Ascending aorta (tissue), 2 donors: ENCODE results near the gene KCNQ2. TPM values are rescaled to one million over a fixed set of nuclear protein-coding genes. Genes with fewer than 3 reads are reported as not detected.
"Not testable (repeated sequence)": the region's sequence is repeated elsewhere in the genome, so short reads cannot be mapped to it uniquely, and the experiment has no call there.

Source experiments
- DNase-seq, 2 donors: peaks; one replicate each; pipeline ENCODE4 v3.0.0-alpha.2; 2019; ENCODE audit warnings: low spot score in 2 of 2
- H3K27ac ChIP-seq, 2 donors: fragments of 200-600 bp; sonication (generic); one replicate each; pipeline ENCODE4 v1.5.1; 2016 to 2017; ENCODE audit warnings: mild to moderate bottlenecking in 1 of 2
- H3K27me3 ChIP-seq: fragments of 200-600 bp; sonication (generic); one replicate; pipeline ENCODE4 v1.5.1; 2017
- H3K36me3 ChIP-seq, 2 donors: fragments of 200-600 bp; sonication (generic); one replicate each; pipeline ENCODE4 v1.5.1; 2016
- H3K4me1 ChIP-seq, 2 donors: fragments of 200-600 bp; sonication (generic); one replicate each; pipeline ENCODE4 v1.5.1; 2016 to 2017; ENCODE audit warnings: mild to moderate bottlenecking in 1 of 2
- H3K4me3 ChIP-seq, 2 donors: fragments of 200-600 bp; sonication (generic); one replicate each; pipeline ENCODE4 v1.5.1; 2016 to 2017; ENCODE audit warnings: mild to moderate bottlenecking in 1 of 2
- H3K9me3 ChIP-seq, 2 donors: fragments of 200-600 bp; sonication (generic); one replicate each; pipeline ENCODE4 v1.5.1; 2016
- CTCF ChIP-seq, 3 experiments: fragments of 200-600 bp in 2 of 3; fragments of 450-650 bp in 1 of 3; sonication (generic) in 2 of 3; IDR thresholded peaks; one replicate each; pipeline ENCODE4 v1.5.1; 2016 to 2019; ENCODE audit warnings: antibody characterized with exemption in 3 of 3, mild to moderate bottlenecking in 1 of 3, moderate library complexity in 1 of 3
- intact Hi-C: fragments of 100-400 bp; cut with DNase I; formaldehyde crosslinking; loops from one replicate; pipeline ENCODE4 v1.15.1; 2023
- total RNA-seq: library from RNA; depleted of rRNA; stranded (reverse); fragments of >200 nt; gene quantifications from one replicate; pipeline ENCODE4 v1.1.0, GENCODE V29; 2016

KCNQ2 gene
- total RNA-seq, 1 donor from 2014 or later: not detected

- Histone ChIP-seq H3K9me3 (no peaks in the 10 kb centered on the region), H3K27ac (peak overlapping the region; percentile 83 to 90), H3K4me1 (peaks cover 16 to 18% of the 10 kb centered on the region in 2 donors), H3K27me3 (no peaks in the 10 kb centered on the region), H3K4me3 (peak overlapping the region; percentile 80 to 97), H3K36me3 (peaks cover 0 to 17% of the 10 kb centered on the region in 2 donors)
- TF ChIP-seq CTCF (IDR thresholded peaks at IDR 0.05): peak in 2 of 3 experiments; percentile 23 to 47
- peak in 1 of 2 donors; percentile 80 for DNase-seq
- intact Hi-C loops: loop anchor here (1.0 to 10.0 kb wide), 8 partner anchors 24 to 543 kb away; partner anchors contain the start of genes HELZ2, PRPF6, TCEA2 and UCKL1
Observed at GRCh38 chr20:63519668-63520503, 47.4 kb upstream of the KCNQ2 start.

GRCh38 chr20:63518946-63519667 lies 46.7 kb upstream of the KCNQ2 start:
- Histone ChIP-seq H3K4me1 (peaks cover 16 to 18% of the 10 kb centered on the region in 2 donors), H3K9me3 (no peaks in the 10 kb centered on the region), H3K27me3 (no peaks in the 10 kb centered on the region), H3K27ac (peak overlapping the region; percentile 83 to 90), H3K36me3 (peaks cover 0 to 17% of the 10 kb centered on the region in 2 donors), H3K4me3 (peak overlapping the region; percentile 80 to 97)
- intact Hi-C loops: loop anchor here (10.0 kb wide), 1 partner anchor 304 kb away; the partner anchor contains the start of gene YTHDF1
- no peak for DNase-seq
- TF ChIP-seq CTCF (IDR thresholded peaks at IDR 0.05): no peak

- no peaks in the 10 kb centered on the region for H3K9me3 ChIP-seq
Observed at GRCh38 chr20:63518351-63518861, 46.0 kb upstream of the KCNQ2 start.

GRCh38 chr20:63517376-63518309 lies 45.2 kb upstream of the KCNQ2 start:
- DNase-seq: no peak
- Histone ChIP-seq H3K4me3 (no peak overlapping the region), H3K9me3 (no peaks in the 10 kb centered on the region), H3K27ac (no peak overlapping the region), H3K36me3 (peaks cover 0 to 7% of the 10 kb centered on the region in 2 donors), H3K4me1 (peaks cover 16 to 18% of the 10 kb centered on the region in 2 donors), H3K27me3 (no peaks in the 10 kb centered on the region)
- intact Hi-C loops: loop anchor here (10.0 kb wide), 1 partner anchor 303 kb away; the partner anchor contains the start of gene YTHDF1
- no peak for TF ChIP-seq CTCF (IDR thresholded peaks at IDR 0.05)

More at GRCh38 chr20:63518351-63518861, 46.0 kb upstream of the KCNQ2 start:
- H3K4me1 ChIP-seq: peaks cover 16 to 18% of the 10 kb centered on the region in 2 donors
- H3K36me3 ChIP-seq: peaks cover 0 to 14% of the 10 kb centered on the region in 2 donors
- no peak for TF ChIP-seq CTCF (IDR thresholded peaks at IDR 0.05)
- no peaks in the 10 kb centered on the region for H3K27me3 ChIP-seq
- peak in 1 of 2 donors; percentile 63 for DNase-seq
- no peak overlapping the region for H3K27ac ChIP-seq
- H3K4me3 ChIP-seq: no peak overlapping the region
- intact Hi-C loops: loop anchor here (10.0 kb wide), 1 partner anchor 304 kb away; the partner anchor contains the start of gene YTHDF1

GRCh38 chr20:63514520-63514919 lies 42.1 kb upstream of the KCNQ2 start:
- H3K4me1 ChIP-seq, H3K27ac ChIP-seq, H3K36me3 ChIP-seq, DNase-seq, H3K9me3 ChIP-seq, H3K4me3 ChIP-seq, H3K27me3 ChIP-seq: not testable (repeated sequence)
- intact Hi-C loops: loop anchor here (10.0 kb wide), 1 partner anchor 300 kb away; the partner anchor contains the start of gene YTHDF1
